Measurements from ENCODE around the gene TSPO2.
A peak's percentile ranks its signal among the peaks of the same experiment; 100 is the strongest.

TSPO2 gene

DNA sequence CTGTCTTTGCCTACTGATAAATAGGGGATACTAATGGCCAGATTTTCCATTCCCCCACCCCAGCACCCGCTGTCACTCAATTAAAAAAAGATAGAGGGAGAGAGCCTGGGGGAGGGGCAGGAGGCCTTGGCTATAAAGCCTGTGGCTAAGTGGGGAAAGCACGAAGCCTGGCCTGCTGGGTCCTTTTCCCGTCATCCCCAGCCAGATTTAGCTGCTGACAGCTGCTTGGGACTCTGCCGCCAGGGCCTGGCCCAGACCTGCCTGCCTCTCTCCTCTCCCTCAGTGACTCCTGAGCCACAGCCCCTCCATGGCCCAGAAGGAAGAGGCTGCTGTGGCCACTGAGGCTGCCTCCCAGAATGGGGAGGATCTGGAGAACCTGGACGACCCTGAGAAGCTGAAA is 10.8 kb downstream of the TSPO2 start, which contains the start of gene APOBEC2:
TSS of gene APOBEC2 (plus strand) at position 162 of the 400 bp plus-strand sequence. CDS start at position 308, 146 bp downstream.
- DNase-seq, result no peak

DNA sequence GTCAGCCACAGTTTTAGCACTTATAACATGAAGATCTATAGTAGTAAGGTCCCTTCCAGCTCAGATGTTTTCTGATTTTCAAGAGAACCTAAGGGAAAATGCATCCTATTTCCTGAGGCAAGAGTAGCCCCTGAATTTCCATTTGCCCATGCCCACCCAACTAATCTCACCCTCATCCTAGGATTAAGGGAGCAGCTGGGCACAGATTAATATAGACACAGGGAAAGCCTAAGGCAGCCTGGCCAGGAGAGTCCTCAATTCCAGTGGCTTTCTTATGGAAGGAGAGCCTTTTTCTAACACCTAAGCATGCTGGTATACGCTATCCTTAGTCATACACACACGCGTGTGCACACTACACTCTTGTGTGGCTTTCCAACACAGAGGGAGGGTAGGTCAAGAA is 12.2 kb downstream of the TSPO2 start:
- no peak for DNase-seq

- no peak for DNase-seq
Observed at GRCh38 chr6:41055149-41055548, 12.9 kb downstream of the TSPO2 start.

GRCh38 chr6:41056768-41057490 is 14.7 kb downstream of the TSPO2 start:
- DNase-seq, result no peak

DNA sequence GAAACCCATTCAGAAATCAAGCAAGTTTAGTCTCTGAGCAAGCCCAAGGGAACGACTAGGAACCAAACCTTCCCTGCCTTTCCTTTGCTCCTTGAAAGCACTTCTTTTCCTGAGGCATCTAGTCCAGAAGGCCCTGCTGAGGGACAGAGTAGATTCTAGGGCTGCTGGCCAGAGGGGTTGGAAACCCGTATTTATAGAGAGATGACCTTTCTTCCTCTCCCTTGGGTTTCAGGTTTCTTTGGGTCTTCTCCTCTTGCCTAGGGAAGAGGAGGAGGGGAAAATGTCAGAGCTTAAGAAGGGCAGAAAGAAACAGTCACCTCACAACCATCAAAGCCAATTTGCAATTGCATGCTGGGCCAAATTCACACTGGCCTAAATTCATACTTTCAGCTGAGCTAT is 16.5 kb downstream of the TSPO2 start:
- DNase-seq, result no peak

- peak; percentile 6 for DNase-seq
Observed at GRCh38 chr6:41059556-41059955, 17.3 kb downstream of the TSPO2 start.

DNA sequence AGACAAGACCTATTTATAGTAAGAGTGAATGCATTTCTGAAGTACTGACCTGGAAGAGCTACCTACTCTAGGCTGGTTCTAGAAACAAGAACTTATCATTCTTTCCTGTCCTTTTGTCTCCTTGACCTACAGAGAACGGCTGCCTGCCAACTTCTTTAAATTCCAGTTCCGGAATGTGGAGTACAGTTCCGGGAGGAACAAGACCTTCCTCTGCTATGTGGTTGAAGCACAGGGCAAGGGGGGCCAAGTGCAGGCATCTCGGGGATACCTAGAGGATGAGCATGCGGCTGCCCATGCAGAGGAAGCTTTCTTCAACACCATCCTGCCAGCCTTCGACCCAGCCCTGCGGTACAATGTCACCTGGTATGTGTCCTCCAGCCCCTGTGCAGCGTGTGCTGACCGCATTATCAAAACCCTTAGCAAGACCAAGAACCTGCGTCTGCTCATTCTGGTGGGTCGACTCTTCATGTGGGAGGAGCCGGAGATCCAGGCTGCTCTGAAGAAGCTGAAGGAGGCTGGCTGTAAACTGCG is 19.0 kb downstream of the TSPO2 start:
- DNase-seq, result no peak

- DNase-seq, result no peak
Observed at GRCh38 chr6:41062056-41062455, 19.8 kb downstream of the TSPO2 start.

- no peak for DNase-seq
Observed at GRCh38 chr6:41063884-41064285, 21.6 kb downstream of the TSPO2 start.

DNA sequence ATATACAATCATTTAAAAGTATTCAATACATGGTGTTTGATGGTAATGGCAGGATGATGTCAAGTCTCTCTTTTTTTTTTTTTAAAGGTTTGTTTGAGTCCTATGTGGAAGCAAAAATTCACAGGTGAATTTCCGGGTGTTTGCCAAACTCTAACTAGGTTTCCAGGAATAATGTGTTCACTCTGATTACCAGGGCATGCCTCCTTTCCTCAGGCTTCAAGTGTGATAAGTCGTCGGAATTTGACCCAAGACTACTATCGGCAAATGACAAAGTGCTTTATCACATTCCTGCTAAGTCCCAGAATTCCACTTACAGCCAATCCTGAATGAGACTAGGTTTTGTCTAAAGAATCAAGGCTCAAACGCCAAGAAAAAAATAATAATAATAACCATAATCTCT is 22.6 kb downstream of the TSPO2 start:
- DNase-seq, result no peak

- DNase-seq, result no peak
Observed at GRCh38 chr6:41065550-41066026, 23.3 kb downstream of the TSPO2 start.

- DNase-seq, result peak; percentile 8
Observed at GRCh38 chr6:41066867-41067304, 24.6 kb downstream of the TSPO2 start.

- no peak for DNase-seq
Observed at GRCh38 chr6:41071501-41071922, 29.2 kb downstream of the TSPO2 start.

GRCh38 chr6:41071923-41072835 is 29.9 kb downstream of the TSPO2 start, which contains the start of gene OARD1:
OARD1 (minus strand) TSS chr6:41072356; CDS start chr6:41071634, 722 bp downstream.
- DNase-seq, result peak; percentile 100

DNA sequence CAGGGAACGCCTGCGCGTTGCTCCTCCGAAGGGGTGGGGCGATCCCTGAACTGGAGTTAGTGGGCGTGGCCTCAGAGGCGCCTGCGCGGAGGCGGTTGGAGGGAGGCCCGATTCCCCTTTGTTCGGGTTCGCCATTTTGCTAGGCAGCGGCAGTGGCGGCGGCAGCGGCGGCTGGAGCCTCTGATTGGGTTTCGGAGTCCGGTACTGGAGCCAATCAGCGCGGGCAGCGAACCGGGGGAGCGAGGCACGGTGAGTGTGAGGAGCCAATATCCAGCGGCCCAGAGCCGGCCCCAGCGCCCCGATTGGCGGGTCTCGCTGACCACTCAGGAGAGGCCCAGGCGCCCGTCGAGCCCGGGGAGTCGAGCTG is 30.6 kb downstream of the TSPO2 start, which contains the start of gene NFYA:
TSS of gene NFYA (plus strand) at position 139 of the 367 bp plus-strand sequence. CDS start 6,116 bp downstream, outside the sequence.
- peak; percentile 100 for DNase-seq

DNA sequence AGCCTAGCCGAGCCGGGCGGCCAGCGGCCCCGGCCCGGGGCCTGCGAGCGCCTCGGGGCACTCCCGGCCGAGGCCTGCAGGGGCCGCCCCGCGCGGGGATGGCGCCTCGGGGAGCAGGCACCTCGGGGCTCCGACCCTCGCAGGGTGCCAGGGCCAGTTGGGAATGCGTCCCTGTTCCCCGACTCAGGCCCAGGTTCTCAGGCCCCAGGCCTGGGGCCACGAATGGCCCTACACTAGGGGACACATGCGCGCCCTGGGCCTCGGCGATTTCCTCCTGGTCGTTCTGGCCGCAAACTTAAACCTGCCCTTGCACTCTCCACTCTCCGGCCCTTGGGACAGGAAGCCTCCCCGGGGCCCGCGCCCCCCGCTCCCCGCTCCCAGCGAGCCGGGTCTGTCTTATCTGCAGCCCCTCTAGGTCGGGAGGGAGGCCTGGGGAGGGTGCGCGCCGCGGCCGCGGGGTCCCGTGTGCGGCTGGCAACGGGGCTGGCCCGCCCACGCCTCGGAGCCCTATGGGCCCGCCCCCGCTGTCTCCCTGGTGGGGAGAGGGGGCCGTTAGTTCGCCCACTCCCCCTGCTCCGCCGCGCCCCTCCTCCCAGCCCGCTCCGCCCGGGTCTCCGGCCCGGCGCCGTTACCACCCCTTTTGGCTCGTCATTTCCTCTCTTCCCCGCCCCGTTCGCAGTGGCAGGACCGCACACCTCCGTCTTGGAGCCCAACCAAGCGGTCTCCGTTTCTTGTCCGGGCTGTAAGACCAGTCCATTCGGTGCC is 31.1 kb downstream of the TSPO2 start:
- peak; percentile 20 for DNase-seq

- DNase-seq, result no peak
Observed at GRCh38 chr6:41073968-41074691, 31.9 kb downstream of the TSPO2 start.

DNA sequence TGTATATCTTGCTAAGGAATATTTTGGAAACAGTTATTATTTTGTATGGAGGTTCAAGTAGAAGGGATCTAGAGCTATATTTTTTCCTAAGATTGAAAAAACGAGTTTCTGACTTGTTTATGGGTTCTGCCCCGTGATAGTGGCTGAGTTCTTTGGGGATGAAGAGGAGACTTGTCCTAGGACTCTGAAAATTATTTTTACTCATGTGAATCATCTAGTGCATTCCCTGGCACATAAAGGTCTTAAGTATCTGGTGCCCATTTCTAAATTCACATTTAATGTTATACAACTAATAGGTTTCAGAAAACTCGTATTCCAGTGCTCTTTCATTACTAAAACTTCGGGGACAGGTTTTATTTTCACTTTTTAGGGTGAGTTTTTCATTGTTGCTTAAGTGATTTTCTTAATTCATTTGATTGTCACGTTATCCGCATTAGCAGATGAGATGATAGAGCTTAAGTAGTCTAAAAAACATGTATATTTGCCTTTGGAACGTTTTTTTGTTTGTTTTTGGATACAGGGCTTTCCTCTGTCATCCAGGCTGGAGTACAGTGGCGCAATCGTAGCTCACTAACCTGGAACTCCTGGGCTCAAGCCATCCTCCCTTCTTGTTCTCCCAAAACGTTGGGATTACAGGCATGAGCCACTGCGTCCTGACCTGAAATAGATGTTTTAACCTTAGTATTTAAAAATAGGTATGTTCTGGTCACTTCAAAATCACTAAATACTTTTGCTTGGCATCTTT is 32.6 kb downstream of the TSPO2 start:
- no peak for DNase-seq

- no peak for DNase-seq
Observed at GRCh38 chr6:41075651-41076626, 33.7 kb downstream of the TSPO2 start.

- no peak for DNase-seq
Observed at GRCh38 chr6:41077536-41077935, 35.3 kb downstream of the TSPO2 start.
